Vagina (tissue), 2 donors: ENCODE data around the gene DROSHA.

Experiments used
- CTCF ChIP-seq, 3 experiments: fragments of 450-650 bp in 2 of 3; fragments of 200-600 bp in 1 of 3; sonication (generic) in 1 of 3; IDR thresholded peaks; one replicate each; pipeline ENCODE4 v1.5.1; 2017 to 2019; ENCODE audit warnings: antibody characterized with exemption in 3 of 3, mild to moderate bottlenecking in 2 of 3, moderate library complexity in 2 of 3
- POLR2A ChIP-seq, 2 donors: fragments of 450-650 bp; IDR thresholded peaks; one replicate each; pipeline ENCODE4 v1.6.1; 2017; ENCODE audit warnings: antibody characterized with exemption in 2 of 2, mild to moderate bottlenecking in 2 of 2, moderate library complexity in 2 of 2

- TF ChIP-seq CTCF (IDR thresholded peaks at IDR 0.05) (no peak), POLR2A (IDR thresholded peaks at IDR 0.05) (no peak)
Measured at GRCh38 chr5:31481531-31482165, 50.2 kb downstream of the DROSHA start.
